Fibroblast of the aortic adventitia (primary cell): ENCODE results near the gene ENAM. TPM values are rescaled to one million over a fixed set of nuclear protein-coding genes. Genes with fewer than 3 reads are reported as not detected.

Source experiments
- DNase-seq: peaks from one replicate; pipeline ENCODE4 v3.0.0-alpha.2; 2010; ENCODE audit warnings: low read depth
- H3K4me3 ChIP-seq: 2 replicates; pipeline ENCODE4 v1.5.1; 2011; ENCODE audit warnings: low read depth, mild to moderate bottlenecking, control low read depth, low read length, moderate library complexity
- total RNA-seq: library from RNA; depleted of rRNA; stranded (reverse); fragments of >200 nt; gene quantifications from 2 replicates; pipeline ENCODE4 v1.2.3, GENCODE V29; 2012; ENCODE audit warnings: low replicate concordance
- TF ChIP-seq, protein P1 (sequence below): IDR thresholded peaks from 2 replicates; pipeline ENCODE4 v1.5.1; 2011; ENCODE audit warnings: mild to moderate bottlenecking, low read length, control low read depth, inconsistent platforms; ENCODE audit not compliant: insufficient read depth

The ENAM gene
- 0.18 TPM in 1 of 2 replicates, not detected in the other for total RNA-seq

GRCh38 chr4:70628444-70628843, at the start of gene ENAM:
TSS of gene ENAM (plus strand) at chr4:70628744. CDS start at chr4:70629501, 757 bp downstream.
- H3K4me3 ChIP-seq = no peak within 1 kb of the TSS
- TF ChIP-seq, protein P1, sequence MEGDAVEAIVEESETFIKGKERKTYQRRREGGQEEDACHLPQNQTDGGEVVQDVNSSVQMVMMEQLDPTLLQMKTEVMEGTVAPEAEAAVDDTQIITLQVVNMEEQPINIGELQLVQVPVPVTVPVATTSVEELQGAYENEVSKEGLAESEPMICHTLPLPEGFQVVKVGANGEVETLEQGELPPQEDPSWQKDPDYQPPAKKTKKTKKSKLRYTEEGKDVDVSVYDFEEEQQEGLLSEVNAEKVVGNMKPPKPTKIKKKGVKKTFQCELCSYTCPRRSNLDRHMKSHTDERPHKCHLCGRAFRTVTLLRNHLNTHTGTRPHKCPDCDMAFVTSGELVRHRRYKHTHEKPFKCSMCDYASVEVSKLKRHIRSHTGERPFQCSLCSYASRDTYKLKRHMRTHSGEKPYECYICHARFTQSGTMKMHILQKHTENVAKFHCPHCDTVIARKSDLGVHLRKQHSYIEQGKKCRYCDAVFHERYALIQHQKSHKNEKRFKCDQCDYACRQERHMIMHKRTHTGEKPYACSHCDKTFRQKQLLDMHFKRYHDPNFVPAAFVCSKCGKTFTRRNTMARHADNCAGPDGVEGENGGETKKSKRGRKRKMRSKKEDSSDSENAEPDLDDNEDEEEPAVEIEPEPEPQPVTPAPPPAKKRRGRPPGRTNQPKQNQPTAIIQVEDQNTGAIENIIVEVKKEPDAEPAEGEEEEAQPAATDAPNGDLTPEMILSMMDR = no peak
- DNase-seq = no peak

- no peak for DNase-seq
- no peak overlapping the region for H3K4me3 ChIP-seq
- TF ChIP-seq, protein P1 = no peak
Measured at GRCh38 chr4:70581980-70582379, 46.6 kb upstream of the ENAM start.

GRCh38 chr4:70583952-70584834, 44.4 kb upstream of the ENAM start:
- no peak overlapping the region for H3K4me3 ChIP-seq
- TF ChIP-seq, protein P1 = no peak
- no peak for DNase-seq

- no peak for DNase-seq
- no peak overlapping the region for H3K4me3 ChIP-seq
- TF ChIP-seq, protein P1 = no peak
Measured at GRCh38 chr4:70586841-70587240, 41.7 kb upstream of the ENAM start.

DNA sequence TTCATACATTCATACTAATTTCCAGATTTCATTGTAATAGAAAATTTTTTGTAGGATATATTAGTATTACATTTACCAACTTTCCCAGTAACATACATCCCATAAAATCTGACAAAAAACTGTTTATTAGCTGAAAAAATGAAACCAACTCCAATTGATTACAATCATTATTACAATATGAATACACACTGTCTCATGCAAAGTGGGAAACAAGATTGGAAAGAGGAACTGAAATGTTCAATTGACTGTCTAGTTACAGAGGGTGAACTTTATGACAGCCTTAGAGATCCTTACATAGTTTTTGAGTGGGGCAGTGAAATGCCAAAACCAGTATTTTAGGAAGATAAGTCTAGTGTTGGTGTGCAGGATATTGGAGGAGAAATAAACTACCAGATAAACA, 38.8 kb upstream of the ENAM start:
- TF ChIP-seq, protein P1 = no peak
- no peak overlapping the region for H3K4me3 ChIP-seq

GRCh38 chr4:70591955-70592582, 36.5 kb upstream of the ENAM start, which contains the start of gene AMBN:
TSS of gene AMBN (plus strand) at chr4:70592256. CDS start at chr4:70592359, 103 bp downstream.
- TF ChIP-seq, protein P1 = no peak
- DNase-seq = no peak
- H3K4me3 ChIP-seq = no peak within 1 kb of the TSS

More for the DNA sequence above, 38.8 kb upstream of the ENAM start:
- DNase-seq = no peak
